GM13977 (cell line): ENCODE data around the gene METTL22.

Source experiments
- DNase-seq: peaks from one replicate; pipeline ENCODE4 v3.0.0; 2012; ENCODE audit warnings: low spot score
- in situ Hi-C: fragments of 300-500 bp; cut with MboI; formaldehyde crosslinking; loops from one replicate; pipeline ENCODE4 v1.12.0; 2022; ENCODE audit warnings: low sequenced_read_pairs, low pct_unique_long_range_greater_than_20kb, mixed read lengths, inconsistent platforms; ENCODE audit not compliant: unreplicated experiment
- TF ChIP-seq, protein P1 (sequence below): IDR thresholded peaks from 2 replicates; pipeline ENCODE4 v1.5.1; 2012; ENCODE audit warnings: mild to moderate bottlenecking, control low read depth; ENCODE audit not compliant: insufficient read depth; ENCODE audit errors: extremely low read depth, missing control alignments

Gene METTL22

DNA sequence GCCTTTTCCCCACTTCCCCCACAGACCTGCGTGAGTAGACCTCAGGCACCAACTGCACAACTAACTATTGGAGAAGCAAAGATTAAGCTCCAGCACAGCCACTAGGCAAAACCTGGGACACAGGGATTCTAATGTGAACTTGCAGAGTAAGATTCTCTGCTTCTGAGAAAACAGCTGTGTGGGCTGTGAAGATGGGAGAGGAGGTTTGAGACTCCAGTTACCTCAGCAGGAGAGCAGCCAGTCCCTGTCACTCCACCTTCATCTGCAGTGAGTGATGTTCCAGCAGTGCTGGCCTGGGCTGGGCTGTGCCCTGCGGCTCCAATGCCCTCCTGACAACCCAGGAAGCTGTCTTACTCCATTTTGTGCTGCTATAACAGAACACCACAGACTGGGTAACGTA, 34.9 kb downstream of the METTL22 start:
- no peak for DNase-seq
- in situ Hi-C loops: loop anchor here (25.0 kb wide), 1 partner anchor 481 kb away; no protein-coding TSS in a partner anchor
- TF ChIP-seq, protein P1, sequence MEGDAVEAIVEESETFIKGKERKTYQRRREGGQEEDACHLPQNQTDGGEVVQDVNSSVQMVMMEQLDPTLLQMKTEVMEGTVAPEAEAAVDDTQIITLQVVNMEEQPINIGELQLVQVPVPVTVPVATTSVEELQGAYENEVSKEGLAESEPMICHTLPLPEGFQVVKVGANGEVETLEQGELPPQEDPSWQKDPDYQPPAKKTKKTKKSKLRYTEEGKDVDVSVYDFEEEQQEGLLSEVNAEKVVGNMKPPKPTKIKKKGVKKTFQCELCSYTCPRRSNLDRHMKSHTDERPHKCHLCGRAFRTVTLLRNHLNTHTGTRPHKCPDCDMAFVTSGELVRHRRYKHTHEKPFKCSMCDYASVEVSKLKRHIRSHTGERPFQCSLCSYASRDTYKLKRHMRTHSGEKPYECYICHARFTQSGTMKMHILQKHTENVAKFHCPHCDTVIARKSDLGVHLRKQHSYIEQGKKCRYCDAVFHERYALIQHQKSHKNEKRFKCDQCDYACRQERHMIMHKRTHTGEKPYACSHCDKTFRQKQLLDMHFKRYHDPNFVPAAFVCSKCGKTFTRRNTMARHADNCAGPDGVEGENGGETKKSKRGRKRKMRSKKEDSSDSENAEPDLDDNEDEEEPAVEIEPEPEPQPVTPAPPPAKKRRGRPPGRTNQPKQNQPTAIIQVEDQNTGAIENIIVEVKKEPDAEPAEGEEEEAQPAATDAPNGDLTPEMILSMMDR: no peak

DNA sequence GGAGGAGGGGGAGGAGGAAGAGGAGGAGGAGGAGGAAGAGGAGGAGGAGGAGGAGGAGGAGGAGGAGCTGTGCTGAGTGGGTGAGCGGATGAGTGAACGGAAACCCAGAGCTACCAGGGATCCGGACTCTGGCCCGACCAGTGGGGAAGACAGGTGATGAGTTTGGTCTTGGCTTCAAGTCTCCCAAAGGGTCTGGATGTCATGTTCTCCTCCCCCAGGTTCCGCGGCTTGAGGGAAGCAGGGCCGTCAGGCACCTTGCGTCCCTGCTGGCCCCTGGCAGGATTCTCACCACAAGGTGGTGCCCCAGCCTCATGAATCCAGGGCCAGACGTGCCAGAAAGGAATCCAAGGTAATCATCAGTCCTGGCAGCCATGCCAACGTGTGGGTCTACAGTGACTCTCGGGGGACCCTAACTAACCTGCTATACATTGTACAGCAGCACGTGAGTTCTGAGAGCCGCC, 39.4 kb downstream of the METTL22 start:
- in situ Hi-C loops: loop anchor here (10.0 to 25.0 kb wide), 2 partner anchors 214 to 476 kb away; no protein-coding TSS in a partner anchor
- TF ChIP-seq, protein P1: peak; percentile 95
- DNase-seq: peak; percentile 74

DNA sequence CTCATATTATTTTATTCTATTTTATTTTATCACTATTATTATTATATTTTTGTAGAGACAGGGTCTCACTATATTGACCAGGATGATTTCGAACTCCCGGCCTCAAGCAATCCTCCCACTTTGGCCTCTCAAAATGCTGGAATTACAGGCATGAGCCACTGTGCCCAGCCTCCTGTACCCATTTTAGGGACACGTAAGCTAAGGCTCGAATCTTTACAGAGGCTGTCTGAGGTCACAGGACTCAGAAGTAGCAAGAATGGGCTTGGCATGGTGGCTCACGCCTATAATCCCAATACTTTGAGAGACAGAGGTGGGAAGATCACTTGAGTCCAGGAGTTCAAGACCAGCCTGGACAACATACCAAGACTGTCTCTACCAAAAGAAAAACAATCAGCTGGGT, 40.2 kb downstream of the METTL22 start:
- in situ Hi-C loops: loop anchor here (10.0 to 25.0 kb wide), 2 partner anchors 213 to 476 kb away; no protein-coding TSS in a partner anchor
- TF ChIP-seq, protein P1: no peak
- DNase-seq: no peak

DNA sequence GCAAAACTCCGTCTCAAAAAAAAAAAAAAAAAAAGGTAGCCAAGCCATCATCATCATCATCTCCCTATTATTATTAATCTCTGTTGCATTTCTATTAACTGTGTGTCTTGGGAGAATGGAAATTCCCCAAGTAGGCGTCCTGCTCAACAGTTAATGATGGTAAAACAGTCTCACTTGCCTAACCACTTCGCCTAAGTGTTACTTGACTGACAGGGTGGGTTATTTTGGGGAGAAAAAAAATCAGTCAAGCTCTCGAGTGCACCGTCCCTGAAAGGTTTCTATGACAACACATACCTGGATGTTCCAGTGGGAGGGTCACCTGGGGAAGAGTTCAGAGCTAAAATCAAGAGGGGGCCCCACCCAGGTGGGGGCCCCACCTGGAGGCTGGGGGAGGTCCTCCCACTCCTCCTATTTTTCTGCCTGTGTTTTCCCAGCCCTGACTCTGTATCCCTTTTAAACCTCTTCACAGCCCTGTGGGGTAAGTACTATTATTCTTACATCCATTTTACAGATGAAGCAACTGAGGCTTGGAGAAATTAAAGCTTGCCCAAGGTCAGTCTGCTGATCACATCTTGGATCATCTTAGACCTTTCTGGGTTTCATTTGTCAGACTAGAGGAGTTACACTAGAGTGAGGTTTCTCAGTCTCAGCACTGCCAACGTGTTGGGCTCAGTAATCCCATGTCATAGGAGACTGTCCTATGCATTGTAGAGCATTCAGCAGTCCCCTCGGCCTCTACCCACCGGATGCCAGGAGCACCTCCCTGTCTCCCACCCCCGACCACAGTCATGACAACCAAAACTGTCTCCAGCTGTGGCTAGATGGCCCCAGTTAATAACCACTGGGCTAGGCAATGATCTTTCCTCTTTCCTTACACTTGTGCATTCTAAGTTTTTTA, 41.9 kb downstream of the METTL22 start:
- in situ Hi-C loops: loop anchor here (10.0 to 25.0 kb wide), 2 partner anchors 211 to 474 kb away; no protein-coding TSS in a partner anchor
- no peak for DNase-seq
- TF ChIP-seq, protein P1: no peak

DNA sequence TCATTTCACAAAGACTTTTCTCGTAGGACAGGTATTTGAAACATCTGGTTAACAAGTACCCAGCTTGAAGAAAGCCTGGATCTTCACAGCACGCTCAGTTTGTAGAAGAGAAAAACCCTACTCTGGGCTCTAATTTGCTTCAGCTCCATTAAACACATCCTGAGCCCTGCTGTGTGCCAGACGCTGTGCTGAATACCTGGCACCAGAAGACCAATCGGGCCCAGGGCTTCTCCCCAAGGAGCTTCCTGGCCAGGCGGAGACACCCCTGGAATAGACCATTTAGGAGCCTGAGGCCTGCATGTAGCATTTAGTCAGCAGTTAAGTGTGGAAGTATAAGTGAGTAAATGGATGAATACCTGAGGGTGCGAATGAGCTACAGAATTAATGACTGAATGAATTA, 44.0 kb downstream of the METTL22 start:
- in situ Hi-C loops: loop anchor here (10.0 to 25.0 kb wide), 2 partner anchors 209 to 472 kb away; no protein-coding TSS in a partner anchor
- DNase-seq: no peak
- TF ChIP-seq, protein P1: no peak

DNA sequence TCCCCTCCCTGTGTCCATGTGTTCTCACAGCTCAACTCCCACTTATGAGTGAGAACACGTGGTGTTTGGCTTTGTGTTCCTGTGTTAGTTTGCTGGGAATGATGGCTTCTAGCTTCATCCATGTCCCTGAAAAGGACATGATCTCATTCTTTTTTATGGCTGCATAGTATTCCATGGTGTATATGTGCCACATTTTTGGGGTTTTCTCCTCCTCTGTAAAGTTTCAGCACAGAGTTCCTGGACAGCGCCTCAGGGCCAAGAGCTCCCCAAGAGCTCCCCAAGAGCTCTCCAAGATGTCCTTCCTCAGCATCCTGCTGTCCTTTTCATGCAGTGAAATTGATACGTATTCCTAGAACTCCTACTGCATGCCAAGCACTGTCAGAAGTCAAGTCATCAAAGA, 46.0 kb downstream of the METTL22 start:
- in situ Hi-C loops: loop anchor here (10.0 to 25.0 kb wide), 2 partner anchors 207 to 470 kb away; no protein-coding TSS in a partner anchor
- TF ChIP-seq, protein P1: no peak
- no peak for DNase-seq
